Measurements from ENCODE around the gene CDCP1.

Gene CDCP1

GRCh38 chr3:45075821-45076625, 70.2 kb downstream of the CDCP1 start:
- no peak for ATAC-seq
- Mint-ChIP-seq H3K27me3 (peaks cover 38% of the 10 kb centered on the region), H3K9me3 (peaks cover 11 to 12% of the 10 kb centered on the region in 2 donors), H3K4me1 (no peaks in the 10 kb centered on the region), H3K27ac (no peak overlapping the region), H3K4me3 (no peak overlapping the region)
- DNase-seq = no peak

DNA sequence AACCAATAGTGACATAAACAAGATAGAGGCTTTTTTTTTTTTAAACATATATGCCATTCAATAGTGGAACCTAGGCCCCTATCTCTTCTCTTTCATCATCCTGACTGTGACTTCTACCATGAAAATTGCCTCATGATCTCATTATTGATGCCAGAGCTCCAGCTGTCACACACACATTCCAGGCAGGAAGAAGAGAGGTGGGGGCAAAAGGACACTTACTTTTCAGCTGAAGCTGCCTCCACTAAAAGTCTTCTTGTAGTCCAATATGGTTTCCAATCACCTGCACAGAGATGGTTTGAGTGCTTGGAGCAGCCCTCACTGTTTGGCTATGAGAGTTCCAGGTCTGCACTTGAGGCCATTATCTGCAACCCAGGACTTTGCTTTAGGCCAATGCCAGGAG, 75.1 kb downstream of the CDCP1 start:
- H3K9me3 Mint-ChIP-seq = no peaks in the 10 kb centered on the region
- no peak overlapping the region for H3K27ac Mint-ChIP-seq
- peaks cover 13% of the 10 kb centered on the region for H3K4me1 Mint-ChIP-seq
- ATAC-seq = no peak
- H3K4me3 Mint-ChIP-seq = no peak overlapping the region
- DNase-seq = no peak
- H3K27me3 Mint-ChIP-seq = peaks cover 30% of the 10 kb centered on the region

DNA sequence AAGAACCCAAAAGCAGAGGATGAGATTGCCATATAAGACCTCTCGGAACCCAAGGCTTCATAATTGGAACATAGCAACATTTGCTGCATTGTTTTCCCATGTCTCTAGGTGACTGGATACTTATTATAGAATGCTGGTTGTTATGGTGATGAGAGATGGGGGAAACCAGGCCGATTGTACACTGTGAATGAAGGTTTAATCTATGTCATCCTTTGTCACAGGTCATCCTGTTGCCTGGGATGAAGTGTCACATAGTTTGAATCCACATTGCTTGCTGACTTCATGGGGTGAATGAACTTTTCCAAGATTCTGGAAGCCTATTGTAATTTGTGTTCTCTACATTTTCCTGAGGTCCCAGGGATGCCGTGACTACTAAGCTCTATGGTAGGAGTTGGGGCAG, 78.2 kb downstream of the CDCP1 start:
- no peaks in the 10 kb centered on the region for H3K9me3 Mint-ChIP-seq
- peaks cover 32% of the 10 kb centered on the region for H3K4me1 Mint-ChIP-seq
- H3K27me3 Mint-ChIP-seq = peaks cover 14% of the 10 kb centered on the region
- H3K4me3 Mint-ChIP-seq = no peak overlapping the region
- H3K27ac Mint-ChIP-seq = no peak overlapping the region
- DNase-seq = no peak
- ATAC-seq = no peak

DNA sequence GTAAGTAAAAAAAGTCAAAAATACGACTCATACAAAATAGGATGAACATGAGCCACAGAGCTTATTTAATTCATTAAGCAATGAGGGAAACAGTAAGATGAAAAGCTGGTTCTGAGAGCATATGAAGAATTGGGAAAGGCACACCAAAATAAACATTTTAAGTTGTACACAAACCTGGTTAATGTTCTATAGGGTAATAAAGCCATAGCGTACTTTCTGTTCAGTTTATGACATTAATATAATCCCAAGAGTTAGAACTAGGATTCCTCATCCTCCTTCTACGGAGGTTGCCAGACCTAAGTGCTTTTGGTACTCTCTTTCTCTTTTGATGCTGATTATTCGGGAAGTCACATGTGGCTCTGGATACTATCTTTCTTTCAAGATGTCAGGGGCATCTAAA, 78.7 kb downstream of the CDCP1 start:
- H3K4me1 Mint-ChIP-seq = peaks cover 32% of the 10 kb centered on the region
- ATAC-seq (no peak), DNase-seq (no peak)
- H3K27ac Mint-ChIP-seq = no peak overlapping the region
- no peak overlapping the region for H3K4me3 Mint-ChIP-seq
- no peaks in the 10 kb centered on the region for H3K9me3 Mint-ChIP-seq
- H3K27me3 Mint-ChIP-seq = peaks cover 14% of the 10 kb centered on the region

- peaks cover 32% of the 10 kb centered on the region for H3K4me1 Mint-ChIP-seq
These were observed 79.9 kb downstream of the CDCP1 start for GRCh38 chr3:45066109-45066801.

GRCh38 chr3:45065373-45065720, 80.8 kb downstream of the CDCP1 start:
- H3K9me3 Mint-ChIP-seq = no peaks in the 10 kb centered on the region
- H3K27ac Mint-ChIP-seq = peak overlapping the region; percentile 45 to 55
- no peak for DNase-seq

More at GRCh38 chr3:45066109-45066801, 79.9 kb downstream of the CDCP1 start:
- DNase-seq = no peak
- H3K27ac Mint-ChIP-seq = peak overlapping the region in 1 of 2 donors; percentile 52
- no peaks in the 10 kb centered on the region for H3K9me3 Mint-ChIP-seq
- H3K4me3 Mint-ChIP-seq = no peak overlapping the region
- peaks cover 14% of the 10 kb centered on the region for H3K27me3 Mint-ChIP-seq
- no peak for ATAC-seq

GRCh38 chr3:45064512-45065372, 81.4 kb downstream of the CDCP1 start:
- no peaks in the 10 kb centered on the region for H3K9me3 Mint-ChIP-seq
- H3K27me3 Mint-ChIP-seq = peaks cover 14% of the 10 kb centered on the region
- DNase-seq (peak; percentile 63 to 67), ATAC-seq (peak; percentile 81)
- peak overlapping the region; percentile 46 to 67 for H3K4me3 Mint-ChIP-seq
- H3K27ac Mint-ChIP-seq = peak overlapping the region; percentile 45 to 55
- H3K4me1 Mint-ChIP-seq = peaks cover 37% of the 10 kb centered on the region

More at GRCh38 chr3:45065373-45065720, 80.8 kb downstream of the CDCP1 start:
- Mint-ChIP-seq H3K27me3 (peaks cover 14% of the 10 kb centered on the region), H3K4me1 (peaks cover 32% of the 10 kb centered on the region), H3K4me3 (peak overlapping the region in 1 of 2 donors; percentile 29)
- ATAC-seq = no peak

GRCh38 chr3:45062697-45063070, 83.5 kb downstream of the CDCP1 start:
- Mint-ChIP-seq H3K4me3 (no peak overlapping the region), H3K27ac (no peak overlapping the region), H3K9me3 (no peaks in the 10 kb centered on the region), H3K27me3 (peaks cover 8% of the 10 kb centered on the region), H3K4me1 (peaks cover 44% of the 10 kb centered on the region)
- DNase-seq = no peak
- no peak for ATAC-seq

DNA sequence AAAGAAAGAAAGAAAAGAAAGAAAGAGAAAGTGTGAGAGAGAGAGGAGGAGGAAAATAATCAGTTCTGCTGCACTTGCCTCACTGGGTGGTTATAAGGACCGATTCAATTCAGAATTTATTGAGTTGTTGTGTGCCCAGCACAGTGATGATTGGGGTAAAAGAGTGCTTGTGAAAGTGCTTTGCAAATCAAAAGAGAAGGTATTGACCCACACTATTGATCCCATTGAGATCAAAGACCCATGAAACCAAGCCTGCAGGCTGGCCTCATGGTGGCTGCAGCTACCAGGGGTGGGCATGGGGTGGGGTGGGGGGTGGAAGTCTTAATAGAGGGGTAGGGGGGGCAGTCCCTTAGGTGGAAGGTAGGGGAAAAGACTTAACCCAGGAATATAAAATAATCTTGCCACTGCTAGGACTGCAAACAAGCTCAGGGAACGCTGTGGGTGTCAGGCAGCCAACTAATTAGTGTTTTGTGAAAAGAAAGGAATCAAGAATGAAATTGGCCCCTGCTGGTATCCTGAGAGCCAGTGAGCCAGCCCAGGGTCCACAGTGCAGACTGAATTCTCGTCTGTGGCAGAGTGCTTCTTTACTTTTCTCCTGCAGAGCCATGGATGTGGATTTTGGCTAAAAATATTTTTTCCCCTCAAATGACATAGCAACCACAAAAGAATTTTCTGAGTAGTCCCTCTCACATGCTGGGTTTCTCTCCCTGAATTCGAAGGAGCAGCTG, 85.8 kb downstream of the CDCP1 start:
- Mint-ChIP-seq H3K4me3 (no peak overlapping the region), H3K4me1 (peaks cover 31% of the 10 kb centered on the region), H3K9me3 (no peaks in the 10 kb centered on the region), H3K27ac (peak overlapping the region in 1 of 2 donors; percentile 61), H3K27me3 (peaks cover 9% of the 10 kb centered on the region)
- no peak for DNase-seq
- no peak for ATAC-seq

GRCh38 chr3:45059132-45059531, 87.0 kb downstream of the CDCP1 start:
- peaks cover 9% of the 10 kb centered on the region for H3K27me3 Mint-ChIP-seq
- H3K27ac Mint-ChIP-seq = no peak overlapping the region
- no peaks in the 10 kb centered on the region for H3K9me3 Mint-ChIP-seq
- no peak for DNase-seq
- H3K4me1 Mint-ChIP-seq = peaks cover 20% of the 10 kb centered on the region
- no peak overlapping the region for H3K4me3 Mint-ChIP-seq
- ATAC-seq = no peak

DNA sequence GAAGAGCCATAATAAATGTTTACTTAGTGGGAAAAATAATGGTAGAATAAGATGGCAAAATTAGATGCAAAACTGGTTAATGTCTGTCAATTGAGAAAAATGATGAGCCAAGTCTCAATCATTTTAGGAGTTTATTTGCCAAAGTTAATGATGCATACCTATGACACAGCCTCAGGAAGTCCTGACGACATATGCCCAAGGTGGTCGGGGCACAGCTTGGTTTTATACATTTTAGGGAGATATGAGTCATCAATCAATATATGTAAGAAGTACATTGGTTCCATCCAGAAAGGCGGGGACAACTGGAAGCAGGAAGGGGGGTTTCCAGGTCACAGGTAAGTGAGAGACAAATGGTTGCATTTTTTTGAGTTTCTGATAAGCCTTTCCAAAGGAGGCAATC, 88.6 kb downstream of the CDCP1 start:
- Mint-ChIP-seq H3K9me3 (no peaks in the 10 kb centered on the region), H3K27me3 (peaks cover 9% of the 10 kb centered on the region), H3K27ac (peak overlapping the region in 1 of 2 donors; percentile 22), H3K4me1 (peaks cover 25% of the 10 kb centered on the region), H3K4me3 (no peak overlapping the region)
- DNase-seq (no peak), ATAC-seq (no peak)

- DNase-seq (no peak), ATAC-seq (no peak)
- Mint-ChIP-seq H3K4me3 (no peak overlapping the region), H3K27ac (no peak overlapping the region), H3K4me1 (peaks cover 25% of the 10 kb centered on the region), H3K27me3 (peaks cover 9% of the 10 kb centered on the region), H3K9me3 (no peaks in the 10 kb centered on the region)
These were observed 89.4 kb downstream of the CDCP1 start for GRCh38 chr3:45056608-45057301.

DNA sequence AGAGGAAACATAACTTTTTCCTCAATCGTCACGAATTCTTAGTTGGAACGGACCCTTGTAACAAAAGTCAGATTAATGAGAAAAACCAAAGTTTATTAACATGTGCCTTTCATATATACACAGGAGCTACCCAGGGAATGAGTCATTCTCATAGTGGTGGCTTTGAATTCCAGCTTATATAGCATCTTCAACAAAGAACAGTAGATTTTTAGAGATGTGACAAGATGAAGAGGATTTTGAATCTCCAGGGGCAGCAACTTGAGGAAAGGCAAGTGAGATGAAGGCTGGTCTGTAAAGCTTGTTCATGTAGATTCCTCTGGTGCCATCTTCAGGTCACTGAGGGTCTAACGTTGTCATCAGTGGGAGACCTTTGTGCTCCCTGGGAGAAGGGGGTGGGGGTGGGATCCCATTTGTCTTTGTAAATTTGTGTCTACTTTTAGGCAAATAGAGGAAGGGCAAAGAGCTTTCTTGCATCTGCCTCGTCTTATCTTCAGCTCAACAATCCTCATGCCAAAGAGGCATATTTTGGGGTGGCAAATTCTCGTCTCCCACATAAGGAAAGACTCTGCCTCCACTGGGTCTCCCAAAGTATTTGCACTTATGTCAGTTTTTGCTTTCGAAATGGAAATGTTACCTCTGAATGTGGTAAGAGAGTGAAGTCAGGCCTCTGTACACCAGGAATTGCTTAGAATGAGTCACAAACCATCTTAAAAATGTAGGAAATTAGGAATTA, 90.6 kb downstream of the CDCP1 start:
- DNase-seq (no peak), ATAC-seq (no peak)
- peaks cover 25% of the 10 kb centered on the region for H3K4me1 Mint-ChIP-seq
- no peak overlapping the region for H3K27ac Mint-ChIP-seq
- no peaks in the 10 kb centered on the region for H3K9me3 Mint-ChIP-seq
- no peak overlapping the region for H3K4me3 Mint-ChIP-seq
- peaks cover 9% of the 10 kb centered on the region for H3K27me3 Mint-ChIP-seq

- Mint-ChIP-seq H3K9me3 (no peaks in the 10 kb centered on the region), H3K27me3 (peaks cover 14% of the 10 kb centered on the region), H3K4me1 (peaks cover 23% of the 10 kb centered on the region), H3K27ac (no peak overlapping the region), H3K4me3 (no peak overlapping the region)
- DNase-seq (no peak), ATAC-seq (no peak)
These were observed 91.2 kb downstream of the CDCP1 start for GRCh38 chr3:45055032-45055410.

Measured in stimulated activated naive CD8-positive, alpha-beta T cell treated with anti-CD3 and anti-CD28 coated beads, Interleukin-15, amount 100 ng/mL, for 72 hours (primary cell).